ENCODE measurements around the gene ACKR2.

- TF ChIP-seq CTCF (IDR thresholded peaks at IDR 0.05; ENCODE audit: low read depth, low read length, poor library complexity, severe bottlenecking) (no peak), EZH2phosphoT487 (IDR thresholded peaks at IDR 0.05; ENCODE audit: borderline replicate concordance, low read length) (no peak)
Measured at GRCh38 chr3:42843713-42844411, 34.6 kb downstream of the ACKR2 start.

Measured in DOHH2 (cell line).